Upper lobe of left lung (tissue), 4 donors: ENCODE measurements around the gene MVB12B.

Experiments used
- EP300 ChIP-seq, 4 donors: sonication (generic); formaldehyde crosslinking; IDR thresholded peaks; one replicate each; pipeline ENCODE4 v1.5.1; 2017; ENCODE audit warnings: antibody characterized with exemption in 4 of 4, control low read depth in 2 of 4
- POLR2A ChIP-seq, 4 donors: fragments of 450-650 bp; IDR thresholded peaks; one replicate each; pipeline ENCODE4 v1.5.1; 2016 to 2017; ENCODE audit warnings: antibody characterized with exemption in 4 of 4, mild to moderate bottlenecking in 2 of 4
- POLR2AphosphoS5 ChIP-seq, 2 donors: sonication (generic); formaldehyde crosslinking; IDR thresholded peaks; one replicate each; pipeline ENCODE4 v1.5.1; 2017; ENCODE audit warnings: antibody characterized with exemption in 2 of 2
- TF ChIP-seq, protein P1 (sequence below), 6 experiments: fragments of 450-650 bp in 4 of 6; fragments of 200-600 bp in 2 of 6; sonication (generic) in 2 of 6; IDR thresholded peaks; one replicate each; pipeline ENCODE4 v1.5.1; 2016 to 2019; ENCODE audit warnings: antibody characterized with exemption in 6 of 6

DNA sequence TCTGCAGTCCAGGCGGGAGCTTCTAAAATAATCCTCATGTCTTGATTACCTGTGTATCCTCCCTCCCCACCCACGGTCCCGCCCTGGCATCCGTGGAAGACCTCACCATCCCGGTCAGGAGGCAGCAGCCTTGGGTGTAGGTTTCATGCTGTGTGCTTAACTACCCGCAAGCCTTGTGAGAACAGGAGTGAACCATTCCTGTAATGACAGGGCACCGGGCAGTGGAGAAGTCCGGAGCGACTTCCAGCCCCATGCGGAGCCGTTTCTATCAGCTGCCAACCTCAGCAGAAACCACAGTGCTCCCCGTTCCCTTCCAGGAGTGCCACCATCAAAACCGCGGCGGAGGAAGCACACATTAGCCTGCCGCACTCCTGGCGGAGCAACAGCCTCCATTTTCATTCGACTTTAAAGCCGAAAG is 163.6 kb downstream of the MVB12B start:
- TF ChIP-seq, protein P1, sequence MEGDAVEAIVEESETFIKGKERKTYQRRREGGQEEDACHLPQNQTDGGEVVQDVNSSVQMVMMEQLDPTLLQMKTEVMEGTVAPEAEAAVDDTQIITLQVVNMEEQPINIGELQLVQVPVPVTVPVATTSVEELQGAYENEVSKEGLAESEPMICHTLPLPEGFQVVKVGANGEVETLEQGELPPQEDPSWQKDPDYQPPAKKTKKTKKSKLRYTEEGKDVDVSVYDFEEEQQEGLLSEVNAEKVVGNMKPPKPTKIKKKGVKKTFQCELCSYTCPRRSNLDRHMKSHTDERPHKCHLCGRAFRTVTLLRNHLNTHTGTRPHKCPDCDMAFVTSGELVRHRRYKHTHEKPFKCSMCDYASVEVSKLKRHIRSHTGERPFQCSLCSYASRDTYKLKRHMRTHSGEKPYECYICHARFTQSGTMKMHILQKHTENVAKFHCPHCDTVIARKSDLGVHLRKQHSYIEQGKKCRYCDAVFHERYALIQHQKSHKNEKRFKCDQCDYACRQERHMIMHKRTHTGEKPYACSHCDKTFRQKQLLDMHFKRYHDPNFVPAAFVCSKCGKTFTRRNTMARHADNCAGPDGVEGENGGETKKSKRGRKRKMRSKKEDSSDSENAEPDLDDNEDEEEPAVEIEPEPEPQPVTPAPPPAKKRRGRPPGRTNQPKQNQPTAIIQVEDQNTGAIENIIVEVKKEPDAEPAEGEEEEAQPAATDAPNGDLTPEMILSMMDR (IDR thresholded peaks at IDR 0.05): no peak
- TF ChIP-seq POLR2AphosphoS5 (IDR thresholded peaks at IDR 0.05): no peak
- TF ChIP-seq POLR2A (IDR thresholded peaks at IDR 0.05): no peak
- TF ChIP-seq EP300 (IDR thresholded peaks at IDR 0.05): no peak
